OCI-M1 (cell line): ENCODE results near the gene CPTP.
A peak's percentile ranks its signal among the peaks of the same experiment; 100 is the strongest.

ENCODE experiments used
- DNase-seq: peaks from one replicate; lab custom pipeline; 2025; lab: John Stamatoyannopoulos, UW

Gene CPTP

DNA sequence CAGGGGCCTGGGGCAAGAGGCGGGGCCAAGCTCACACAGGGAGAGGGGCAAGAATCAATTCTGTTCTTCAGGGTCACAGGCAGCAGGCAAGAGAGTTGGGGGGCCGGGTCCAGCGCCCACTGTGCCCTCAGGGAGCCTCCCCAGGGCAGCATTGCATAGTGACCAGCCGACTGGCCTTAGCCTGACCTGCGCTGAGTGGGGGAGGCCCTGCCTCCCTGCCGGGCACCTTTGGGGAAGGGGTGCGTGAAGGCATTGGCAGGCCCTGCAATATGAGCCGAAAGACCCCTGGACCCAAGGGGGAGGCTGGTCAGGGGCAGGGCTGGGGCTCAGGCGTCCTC is 32.2 kb upstream of the CPTP start:
- no peak for DNase-seq

GRCh38 chr1:1292851-1293250 is 31.8 kb upstream of the CPTP start:
- no peak for DNase-seq

DNA sequence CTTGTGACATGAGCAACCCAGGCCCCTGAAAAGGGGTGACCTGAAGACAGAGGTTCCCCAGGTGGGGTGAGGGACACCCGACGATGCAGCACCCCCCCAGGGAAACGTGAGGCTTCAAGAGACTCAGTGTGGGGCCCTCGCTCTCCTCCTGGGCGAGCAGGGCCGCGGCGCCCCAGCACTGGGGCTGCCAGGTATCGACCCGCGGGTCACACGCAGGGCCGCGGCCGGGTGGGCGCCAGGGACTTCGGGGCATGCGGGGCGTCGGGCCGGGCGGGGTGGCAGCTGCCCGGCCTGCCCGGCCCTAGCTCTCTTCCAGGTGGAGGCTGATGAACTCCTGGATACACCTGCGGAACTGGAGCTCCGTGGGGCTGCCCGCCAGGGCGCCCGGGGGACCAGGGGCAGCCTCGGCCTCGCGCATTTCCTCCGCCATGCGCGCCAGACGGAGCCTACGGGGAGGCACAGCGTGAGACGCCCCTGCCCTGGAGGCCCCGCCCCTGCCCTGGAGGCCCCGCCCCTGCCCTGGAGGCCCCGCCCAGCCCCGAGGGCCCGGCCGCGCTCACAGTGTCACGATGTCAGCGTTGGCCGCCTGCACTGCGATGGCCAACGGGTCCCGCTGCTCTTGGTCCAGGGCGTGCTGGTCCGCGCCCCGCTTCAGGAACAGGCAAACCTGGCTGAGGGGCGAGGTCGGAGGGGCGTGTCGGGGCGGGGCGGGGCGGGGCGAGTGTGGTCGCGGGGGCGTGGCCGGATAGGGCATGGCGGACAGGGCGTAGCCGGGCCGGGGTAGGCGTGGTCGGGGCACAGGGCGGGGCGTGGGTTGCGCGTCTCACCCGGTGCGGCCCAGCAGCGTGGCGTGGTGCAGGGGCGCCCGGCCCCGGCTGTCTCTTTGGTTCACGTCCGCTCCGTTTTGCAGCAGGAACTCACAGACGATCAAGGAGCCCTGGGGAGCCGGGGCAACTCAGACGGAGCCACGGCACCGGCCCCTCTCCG is 31.0 kb upstream of the CPTP start:
- DNase-seq: no peak

- no peak for DNase-seq
These were observed 30.2 kb upstream of the CPTP start for GRCh38 chr1:1294250-1294890.

DNA sequence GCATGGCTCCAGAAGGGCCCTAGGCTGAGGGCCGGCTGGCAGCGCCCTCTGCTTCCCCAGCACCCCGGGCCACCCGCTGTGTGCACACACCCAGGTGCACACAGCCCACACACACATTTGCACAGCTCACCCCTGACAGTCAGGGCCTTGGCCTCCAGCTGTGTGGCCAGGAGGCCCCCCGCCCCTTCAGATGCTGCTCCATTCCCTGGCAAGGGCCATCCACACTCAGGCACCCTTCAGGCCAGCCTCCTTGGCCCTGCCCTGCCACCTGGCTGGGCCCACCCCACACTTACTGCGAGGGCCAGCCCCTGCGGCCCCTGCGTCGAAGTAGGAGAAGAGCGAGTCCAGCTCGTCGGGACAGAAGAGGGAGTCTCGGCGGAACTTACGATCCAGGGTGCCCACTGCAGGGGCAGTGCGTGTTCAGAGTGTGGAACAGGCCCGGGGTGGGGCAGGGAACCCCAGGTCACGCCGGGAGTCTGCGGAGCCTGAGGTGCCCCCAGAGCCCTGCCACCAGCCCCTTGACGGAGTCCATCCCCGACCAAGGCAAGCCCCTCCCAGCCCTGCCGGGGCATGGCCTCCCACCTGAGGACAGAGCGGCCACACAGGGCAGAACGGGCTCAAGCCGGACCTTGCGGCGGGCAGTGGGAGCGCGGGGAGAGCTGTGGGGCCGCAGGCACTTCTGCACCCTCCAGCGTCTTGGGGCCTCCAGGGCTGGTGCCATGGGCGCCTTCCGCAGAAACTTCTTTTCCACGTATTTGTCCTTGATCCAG is 29.3 kb upstream of the CPTP start:
- DNase-seq: no peak

GRCh38 chr1:1296070-1297061 is 28.2 kb upstream of the CPTP start:
- no peak for DNase-seq

GRCh38 chr1:1297802-1298424 is 26.7 kb upstream of the CPTP start:
- DNase-seq: no peak

GRCh38 chr1:1298861-1299685 is 25.5 kb upstream of the CPTP start:
- DNase-seq: peak; percentile 18

DNA sequence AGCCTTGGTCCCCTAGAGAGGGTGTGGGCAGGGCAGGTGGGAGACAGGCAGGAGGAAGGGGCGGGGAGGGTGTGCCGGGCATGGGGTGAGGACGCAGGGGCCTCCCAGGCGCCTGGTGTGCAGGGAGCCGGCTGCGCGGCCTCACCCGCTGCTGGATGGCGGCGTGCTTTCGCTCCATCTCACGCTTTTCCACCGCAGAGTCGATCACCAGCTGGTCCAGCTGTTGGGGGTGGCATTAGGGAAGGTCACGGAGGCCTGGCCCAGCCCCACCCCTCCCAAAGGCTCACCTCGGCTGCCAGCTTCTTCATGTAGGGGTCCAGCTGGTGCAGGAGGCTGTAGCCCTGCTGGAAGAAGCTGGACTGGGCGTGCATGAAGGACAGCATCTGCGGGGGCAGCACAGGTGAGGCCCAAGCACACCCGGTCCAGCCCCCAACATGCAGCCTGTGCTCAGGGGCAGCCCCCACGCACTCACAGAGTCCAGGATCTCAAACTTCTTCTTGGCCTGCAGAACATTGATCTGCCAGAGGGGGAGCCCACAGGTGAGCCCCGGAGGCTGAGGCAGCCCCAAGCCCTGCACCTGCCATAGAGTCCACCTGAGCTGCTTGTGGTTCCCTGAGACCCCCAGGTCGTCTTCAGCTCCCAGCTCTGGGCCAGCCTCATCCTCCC is 24.8 kb upstream of the CPTP start:
- peak; percentile 21 for DNase-seq

- DNase-seq: no peak
These were observed 24.3 kb upstream of the CPTP start for GRCh38 chr1:1300352-1300739.

GRCh38 chr1:1302006-1302430 is 22.6 kb upstream of the CPTP start:
- DNase-seq: peak; percentile 12

GRCh38 chr1:1302951-1303509 is 21.6 kb upstream of the CPTP start:
- DNase-seq: no peak

DNA sequence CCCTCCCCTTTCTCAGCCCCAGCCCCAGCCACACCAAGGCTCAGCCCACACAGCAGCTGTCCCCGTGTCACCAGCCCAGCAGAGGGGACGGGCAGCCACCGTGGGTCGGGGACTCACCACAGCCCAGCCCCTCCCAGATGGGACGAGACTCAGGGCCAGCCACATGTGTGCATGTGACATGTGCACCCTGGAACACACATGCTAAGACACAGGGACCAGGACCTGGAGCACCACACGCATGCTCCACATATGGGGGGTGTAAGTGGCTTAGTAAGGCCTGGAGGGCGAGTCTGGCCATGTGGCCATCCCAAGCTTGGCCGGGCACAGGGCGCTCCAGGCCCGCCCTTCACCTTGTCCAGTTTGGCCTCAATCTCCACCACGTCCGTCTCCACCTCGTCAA is 20.9 kb upstream of the CPTP start:
- DNase-seq: no peak

- DNase-seq: peak; percentile 53
These were observed 20.0 kb upstream of the CPTP start for GRCh38 chr1:1304331-1305299.

DNA sequence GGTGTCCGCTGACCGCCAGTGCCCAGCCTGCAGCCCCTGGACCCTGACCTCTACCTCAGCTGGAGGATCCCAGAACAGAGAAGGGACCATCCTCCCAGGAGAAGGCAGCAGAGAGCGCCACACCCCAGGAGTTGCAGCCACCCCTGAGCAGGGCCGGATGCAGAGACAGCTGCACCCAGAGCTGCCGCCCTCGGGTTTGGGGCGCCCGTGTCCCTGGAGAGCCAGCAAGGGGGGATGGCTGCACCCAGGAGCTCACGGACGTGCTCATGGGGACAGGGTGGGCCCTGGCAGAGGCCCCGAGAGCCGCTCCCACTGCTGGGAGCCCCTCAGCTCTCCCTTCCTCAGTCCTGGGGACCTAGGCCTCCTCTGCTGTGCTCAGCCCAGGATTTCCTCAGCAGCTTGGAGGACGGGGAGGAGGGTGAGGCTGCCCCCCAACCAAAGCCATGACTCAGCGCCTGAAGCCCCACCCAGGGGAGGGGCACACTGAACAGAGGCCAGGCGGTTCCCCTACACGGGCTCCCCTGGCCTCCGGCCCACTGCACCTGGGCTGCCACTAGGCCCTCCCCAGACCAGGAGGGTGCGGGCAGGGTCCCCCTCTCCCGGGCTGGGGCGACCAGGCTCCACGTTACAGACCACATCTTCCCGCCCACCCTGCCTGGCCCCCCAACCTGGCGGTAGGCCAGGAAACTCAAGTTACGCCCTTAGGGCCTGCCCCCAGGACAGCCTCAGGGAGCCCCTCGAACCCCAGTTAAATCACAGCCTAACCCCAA is 19.1 kb upstream of the CPTP start:
- peak; percentile 60 for DNase-seq

GRCh38 chr1:1306070-1306660 is 18.4 kb upstream of the CPTP start:
- DNase-seq: peak; percentile 12
